B cell (primary cell): ENCODE results near the gene SLC52A1. TPM values are rescaled to one million over a fixed set of nuclear protein-coding genes. Genes with fewer than 3 reads are reported as not detected.

Source experiments
- ATAC-seq: fragments of 200-7000 bp; cut with Tn5 transposase; one replicate; pipeline ENCODE4 v1.10.0; 2021; ENCODE audit warnings: low read depth, mild to moderate bottlenecking, moderate number of reproducible peaks, moderate library complexity
- CTCF ChIA-PET: fragments of 350-600 bp; sonication (Branson Sonifier 250); formaldehyde crosslinking; loops from one replicate; lab custom pipeline; 2021; ENCODE audit warnings: antibody characterized with exemption, inconsistent platforms; lab: Charles Lee
- POLR2A ChIA-PET: fragments of 350-600 bp; sonication (Branson Sonifier 250); formaldehyde crosslinking; loops from one replicate; lab custom pipeline; 2021; ENCODE audit warnings: antibody characterized with exemption; lab: Charles Lee
- DNase-seq: peaks from one replicate; pipeline ENCODE4 v3.0.0; 2013
- H2AFZ ChIP-seq: 2 replicates; pipeline ENCODE4 v1.6.1; 2012; ENCODE audit warnings: mild to moderate bottlenecking, low read depth, low read length; ENCODE audit not compliant: insufficient read depth, poor library complexity, severe bottlenecking
- H3K27ac ChIP-seq, 2 donors: 1 replicate in 1 of 2; 2 replicates in 1 of 2; pipeline ENCODE4 v1.5.1; 2012 to 2013; ENCODE audit warnings: low read length in 2 of 2, mild to moderate bottlenecking in 2 of 2, moderate library complexity in 1 of 2
- H3K27me3 ChIP-seq, 4 experiments: fragments of 200-600 bp in 1 of 4; sonication (generic) in 1 of 4; replicated peaks in 1 of 4; 1 replicate in 2 of 4; 2 replicates in 2 of 4; pipeline versions ENCODE4 v1.6.1 to v1.7.0; 2013 to 2016; ENCODE audit warnings: low read length in 3 of 4, mild to moderate bottlenecking in 2 of 4, mixed read lengths in 1 of 4, moderate library complexity in 1 of 4; ENCODE audit not compliant: insufficient read depth in 4 of 4, control insufficient read depth in 3 of 4; ENCODE audit errors: control extremely low read depth in 1 of 4
- H3K36me3 ChIP-seq, 2 experiments: replicated peaks in 1 of 2; 1 replicate in 1 of 2; 2 replicates in 1 of 2; pipeline versions ENCODE4 v1.6.1 to v1.7.1; 2013; ENCODE audit warnings: low read length in 1 of 2; ENCODE audit not compliant: insufficient read depth in 2 of 2, control insufficient read depth in 1 of 2; ENCODE audit errors: control extremely low read depth in 1 of 2, extremely low read depth in 1 of 2
- H3K4me1 ChIP-seq, 2 donors: fragments of 200-600 bp in 1 of 2; sonication (generic) in 1 of 2; 1 replicate in 1 of 2; 2 replicates in 1 of 2; pipeline versions ENCODE4 v1.5.1 to v1.6.1; 2013 to 2017; ENCODE audit warnings: low read length in 2 of 2; ENCODE audit not compliant: control insufficient read depth in 2 of 2, insufficient read depth in 2 of 2
- H3K4me2 ChIP-seq: replicated peaks from 2 replicates; pipeline ENCODE3; 2012; ENCODE audit warnings: mild to moderate bottlenecking, low read depth, low read length; ENCODE audit not compliant: poor library complexity, severe bottlenecking
- H3K4me3 ChIP-seq, 5 experiments: fragments of 200-600 bp in 1 of 5; sonication (generic) in 1 of 5; 1 replicate in 3 of 5; 2 replicates in 2 of 5; pipeline versions ENCODE4 v1.5.1 to v1.7.0; 2011 to 2016; ENCODE audit warnings: low read length in 4 of 5, mild to moderate bottlenecking in 4 of 5, low read depth in 2 of 5, control low read depth in 1 of 5, moderate library complexity in 1 of 5; ENCODE audit not compliant: insufficient read depth in 1 of 5; ENCODE audit errors: control extremely low read depth in 1 of 5, extremely low read depth in 1 of 5
- H3K79me2 ChIP-seq: fragments of 200-600 bp; sonication (generic); one replicate; pipeline ENCODE4 v1.6.0; 2016; ENCODE audit warnings: low read length; ENCODE audit not compliant: control insufficient read depth, insufficient read depth
- H3K9ac ChIP-seq: fragments of 200-600 bp; sonication (generic); 2 replicates; pipeline ENCODE4 v1.6.1; 2017; ENCODE audit warnings: mild to moderate bottlenecking, low read length, moderate library complexity
- H3K9me3 ChIP-seq, 3 donors: one replicate each; pipeline versions ENCODE4 v1.6.1 to v1.7.1; 2013; ENCODE audit warnings: low read length in 2 of 3; ENCODE audit not compliant: control insufficient read depth in 2 of 3, insufficient read depth in 1 of 3; ENCODE audit errors: control extremely low read depth in 1 of 3
- H4K20me1 ChIP-seq: 2 replicates; pipeline ENCODE4 v1.6.0; 2012; ENCODE audit warnings: mild to moderate bottlenecking, low read length; ENCODE audit not compliant: insufficient read depth, control insufficient read depth, poor library complexity, severe bottlenecking
- H3K27ac Mint-ChIP-seq: one replicate; pipeline ENCODE4 v1.8.0; 2021; ENCODE audit warnings: mixed read lengths
- H3K27me3 Mint-ChIP-seq: one replicate; pipeline ENCODE4 v1.8.0; 2021; ENCODE audit warnings: mixed read lengths
- H3K4me1 Mint-ChIP-seq: one replicate; pipeline ENCODE4 v1.8.0; 2021; ENCODE audit warnings: mixed read lengths
- H3K4me3 Mint-ChIP-seq: one replicate; pipeline ENCODE4 v1.8.0; 2021; ENCODE audit warnings: mixed read lengths
- H3K9me3 Mint-ChIP-seq: one replicate; pipeline ENCODE4 v1.8.0; 2022; ENCODE audit warnings: mixed read lengths; ENCODE audit not compliant: insufficient read depth
- CTCF ChIP-seq: fragments of 200-600 bp; IDR thresholded peaks from one replicate; pipeline ENCODE4 v1.8.0; 2022; ENCODE audit warnings: antibody characterized with exemption, mild to moderate bottlenecking
- EZH2 ChIP-seq: IDR thresholded peaks from 2 replicates; pipeline ENCODE4 v1.6.1; 2012; ENCODE audit warnings: borderline replicate concordance, low read depth, mild to moderate bottlenecking, moderate library complexity, low read length; ENCODE audit not compliant: insufficient read depth, poor library complexity, severe bottlenecking
- WGBS: methylation state at CpG from one replicate; pipeline ENCODE4 v1.1.5; 2013; ENCODE audit warnings: missing lambda C conversion rate; ENCODE audit not compliant: insufficient coverage; 5-methylcytosine and 5-hydroxymethylcytosine counted together
- intact Hi-C: fragments of 100-400 bp; cut with micrococcal nuclease; formaldehyde crosslinking; loops from one replicate; pipeline ENCODE4 v1.10.0; 2022
- polyA plus RNA-seq: library from polyadenylated mRNA; depleted of rRNA; stranded (reverse); fragments of >200 nt; gene quantifications from 2 replicates; pipeline ENCODE4 v1.2.3, GENCODE V29; 2012
- total RNA-seq, 2 donors: library from RNA; stranded (reverse); fragments of 120-200 nt in 1 of 2; gene quantifications; 1 replicate in 1 of 2; 2 replicates in 1 of 2; pipeline versions ENCODE4 v1.2.3 to v1.2.4, GENCODE V29; 2013 to 2022

The SLC52A1 gene
- total and polyA plus RNA-seq, 2 donors (not counting 1 experiment from before 2014, with no cell fraction given): not detected

GRCh38 chr17:4998027-4998731 lies 37.0 kb downstream of the SLC52A1 start:
- Mint-ChIP-seq H3K9me3 (no peaks in the 10 kb centered on the region), H3K4me3 (peak overlapping the region; percentile 83), H3K27me3 (no peaks in the 10 kb centered on the region), H3K27ac (peak overlapping the region; percentile 53), H3K4me1 (peaks cover 21% of the 10 kb centered on the region)
- TF ChIP-seq CTCF (no peak), EZH2 (no peak)
- peaks cover 0 to 13% (median 2%) of the 10 kb centered on the region in 4 experiments for H3K27me3 ChIP-seq
- H3K4me3 ChIP-seq: peak overlapping the region; percentile 34 to 73 (median 66)
- no peaks in the 10 kb centered on the region for H3K9me3 ChIP-seq
- POLR2A ChIA-PET: interaction anchor here (0.5 to 3.1 kb wide), 6 partner anchors 11 to 86 kb away, joined by 5 to 16 read pairs (median 8); partner anchors contain the start of genes CAMTA2, PFN1 and SPAG7
- no peaks in the 10 kb centered on the region for H3K36me3 ChIP-seq
- DNase-seq (no peak), ATAC-seq (no peak)
- H3K79me2 ChIP-seq: no peaks in the 10 kb centered on the region
- H3K9ac ChIP-seq: peak overlapping the region; percentile 75
- H2AFZ ChIP-seq: peak overlapping the region; percentile 91
- peaks cover 22 to 26% of the 10 kb centered on the region in 2 donors for H3K4me1 ChIP-seq
- CTCF ChIA-PET: interaction anchor here (0.9 to 3.5 kb wide), 6 partner anchors 10 to 116 kb away, joined by 3 to 26 read pairs (median 4); partner anchors contain the start of genes CAMTA2, PFN1, RNF167 and SLC25A11
- peak overlapping the region; percentile 97 for H3K4me2 ChIP-seq
- intact Hi-C loops: loop anchor here (5.0 kb wide), 2 partner anchors 34 to 64 kb away; no protein-coding TSS in a partner anchor
- peaks cover 8% of the 10 kb centered on the region for H4K20me1 ChIP-seq
- H3K27ac ChIP-seq: peak overlapping the region in 1 of 2 donors; percentile 15
- 2% methylated on average over 55 of the region's 55 CpGs for WGBS
